ENCODE measurements around the gene ANKRD33.

DNA sequence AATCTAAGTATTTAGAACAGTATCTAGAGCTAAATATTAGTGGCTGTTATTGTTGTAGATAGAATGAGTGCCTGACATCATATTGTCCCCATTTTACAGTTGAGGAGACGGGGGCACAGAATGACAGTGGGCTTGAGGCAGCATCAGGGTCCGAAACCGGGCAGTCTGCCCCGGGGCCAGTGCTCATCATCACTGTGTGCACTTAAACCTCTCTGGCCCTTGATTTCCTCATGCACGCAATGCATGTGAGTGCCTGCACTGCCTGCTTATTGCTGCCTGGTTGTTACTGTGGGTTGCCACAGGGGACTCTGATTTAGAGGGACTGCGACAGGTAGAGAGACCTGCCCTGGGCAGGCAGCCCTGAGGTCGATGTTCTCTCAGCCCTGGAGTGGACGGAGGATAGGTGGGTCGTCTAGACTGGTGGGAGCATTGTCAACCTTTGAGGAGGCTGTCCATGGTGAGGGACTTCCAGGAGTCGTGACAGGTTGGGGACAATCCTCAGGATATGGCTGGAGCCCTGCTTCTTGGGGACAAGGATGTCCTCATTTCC, 29.2 kb downstream of the ANKRD33 start:
- no peak for TF ChIP-seq POLR2A (IDR thresholded peaks at IDR 0.05)
- TF ChIP-seq, protein P1, sequence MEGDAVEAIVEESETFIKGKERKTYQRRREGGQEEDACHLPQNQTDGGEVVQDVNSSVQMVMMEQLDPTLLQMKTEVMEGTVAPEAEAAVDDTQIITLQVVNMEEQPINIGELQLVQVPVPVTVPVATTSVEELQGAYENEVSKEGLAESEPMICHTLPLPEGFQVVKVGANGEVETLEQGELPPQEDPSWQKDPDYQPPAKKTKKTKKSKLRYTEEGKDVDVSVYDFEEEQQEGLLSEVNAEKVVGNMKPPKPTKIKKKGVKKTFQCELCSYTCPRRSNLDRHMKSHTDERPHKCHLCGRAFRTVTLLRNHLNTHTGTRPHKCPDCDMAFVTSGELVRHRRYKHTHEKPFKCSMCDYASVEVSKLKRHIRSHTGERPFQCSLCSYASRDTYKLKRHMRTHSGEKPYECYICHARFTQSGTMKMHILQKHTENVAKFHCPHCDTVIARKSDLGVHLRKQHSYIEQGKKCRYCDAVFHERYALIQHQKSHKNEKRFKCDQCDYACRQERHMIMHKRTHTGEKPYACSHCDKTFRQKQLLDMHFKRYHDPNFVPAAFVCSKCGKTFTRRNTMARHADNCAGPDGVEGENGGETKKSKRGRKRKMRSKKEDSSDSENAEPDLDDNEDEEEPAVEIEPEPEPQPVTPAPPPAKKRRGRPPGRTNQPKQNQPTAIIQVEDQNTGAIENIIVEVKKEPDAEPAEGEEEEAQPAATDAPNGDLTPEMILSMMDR (IDR thresholded peaks at IDR 0.05) = no peak

Measured in tibial nerve (tissue), 3 donors.